ENCODE results near the gene CDK16. TPM values are rescaled to one million over a fixed set of nuclear protein-coding genes. Genes with fewer than 3 reads are reported as not detected.

CDK16 gene
- total and polyA plus RNA-seq, 11 donors, result 100 to 209 (median 142) TPM

DNA sequence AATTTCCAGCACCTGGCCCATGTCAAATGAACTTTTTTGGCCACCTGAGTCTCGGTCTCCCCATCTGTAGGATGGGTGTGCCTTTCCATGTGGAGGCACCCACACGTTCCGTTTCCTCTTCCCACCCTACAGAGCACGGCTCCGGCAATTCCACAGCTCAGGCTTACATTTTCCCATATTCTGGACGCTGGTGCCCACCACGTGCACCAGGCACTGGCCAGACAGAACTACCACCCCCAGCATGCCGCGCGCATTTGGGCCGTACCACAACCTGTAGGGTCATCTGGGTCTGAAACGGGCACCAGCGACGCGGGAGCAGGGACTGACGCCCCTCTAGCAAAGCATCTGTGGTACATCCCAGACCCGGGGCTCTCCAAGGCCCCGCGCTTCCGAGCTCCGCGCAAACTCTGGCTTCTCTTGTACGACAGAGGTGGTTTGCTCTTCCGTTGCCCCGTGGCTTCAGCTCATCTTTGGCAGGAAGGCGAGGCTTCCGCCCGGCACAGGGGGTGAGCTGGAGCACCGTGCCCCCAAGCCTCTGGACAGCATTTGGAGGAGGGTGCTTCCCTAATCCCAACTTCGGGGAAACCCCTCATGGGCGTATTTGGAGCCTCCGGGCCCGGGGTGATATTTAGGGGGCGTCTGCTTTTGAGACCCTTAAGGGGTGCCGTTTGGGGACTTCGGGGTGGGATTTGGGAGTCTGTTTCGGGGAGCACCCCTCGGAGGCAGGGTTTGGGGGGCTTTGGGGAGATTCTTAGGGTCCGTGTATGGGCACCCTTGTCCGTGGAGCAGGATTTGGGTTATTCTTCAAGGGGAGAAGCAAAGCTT, 27.8 kb upstream of the CDK16 start:
- peak; percentile 80 to 92 (median 88) for ATAC-seq
- intact Hi-C loops (cut with DNase I), result loop anchor here in 9 of 10 donors (5.0 to 10.0 kb wide), 6 partner anchors 192 to 834 kb away; partner anchors contain the start of genes ELK1 (in 3 of the 9) and UXT (in 2 of the 9)
- peaks cover 0 to 38% (median 11%) of the 10 kb centered on the region in 12 donors for H3K4me1 ChIP-seq
- H3K9me3 ChIP-seq, result no peaks in the 10 kb centered on the region
- WGBS, 4 donors, result 2 to 35% (median 12%) methylated on average over 24 to 40 of the region's 40 CpGs
- TF ChIP-seq, protein P1, sequence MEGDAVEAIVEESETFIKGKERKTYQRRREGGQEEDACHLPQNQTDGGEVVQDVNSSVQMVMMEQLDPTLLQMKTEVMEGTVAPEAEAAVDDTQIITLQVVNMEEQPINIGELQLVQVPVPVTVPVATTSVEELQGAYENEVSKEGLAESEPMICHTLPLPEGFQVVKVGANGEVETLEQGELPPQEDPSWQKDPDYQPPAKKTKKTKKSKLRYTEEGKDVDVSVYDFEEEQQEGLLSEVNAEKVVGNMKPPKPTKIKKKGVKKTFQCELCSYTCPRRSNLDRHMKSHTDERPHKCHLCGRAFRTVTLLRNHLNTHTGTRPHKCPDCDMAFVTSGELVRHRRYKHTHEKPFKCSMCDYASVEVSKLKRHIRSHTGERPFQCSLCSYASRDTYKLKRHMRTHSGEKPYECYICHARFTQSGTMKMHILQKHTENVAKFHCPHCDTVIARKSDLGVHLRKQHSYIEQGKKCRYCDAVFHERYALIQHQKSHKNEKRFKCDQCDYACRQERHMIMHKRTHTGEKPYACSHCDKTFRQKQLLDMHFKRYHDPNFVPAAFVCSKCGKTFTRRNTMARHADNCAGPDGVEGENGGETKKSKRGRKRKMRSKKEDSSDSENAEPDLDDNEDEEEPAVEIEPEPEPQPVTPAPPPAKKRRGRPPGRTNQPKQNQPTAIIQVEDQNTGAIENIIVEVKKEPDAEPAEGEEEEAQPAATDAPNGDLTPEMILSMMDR (IDR thresholded peaks at IDR 0.05), result no peak
- TF ChIP-seq POLR2A (IDR thresholded peaks at IDR 0.05), result peak in 1 of 2 donors; percentile 38
- H3K4me3 ChIP-seq, result peak overlapping the region; percentile 43 to 78 (median 59)
- peak; percentile 84 to 91 (median 89) for DNase-seq
- peak overlapping the region in 8 of 12 donors; percentile 39 to 64 (median 51) for H3K27ac ChIP-seq
- peaks cover 0 to 39% (median 0%) of the 10 kb centered on the region in 9 donors for H3K27me3 ChIP-seq
- H3K36me3 ChIP-seq, result peaks cover 0 to 14% (median 9%) of the 10 kb centered on the region in 9 donors

DNA sequence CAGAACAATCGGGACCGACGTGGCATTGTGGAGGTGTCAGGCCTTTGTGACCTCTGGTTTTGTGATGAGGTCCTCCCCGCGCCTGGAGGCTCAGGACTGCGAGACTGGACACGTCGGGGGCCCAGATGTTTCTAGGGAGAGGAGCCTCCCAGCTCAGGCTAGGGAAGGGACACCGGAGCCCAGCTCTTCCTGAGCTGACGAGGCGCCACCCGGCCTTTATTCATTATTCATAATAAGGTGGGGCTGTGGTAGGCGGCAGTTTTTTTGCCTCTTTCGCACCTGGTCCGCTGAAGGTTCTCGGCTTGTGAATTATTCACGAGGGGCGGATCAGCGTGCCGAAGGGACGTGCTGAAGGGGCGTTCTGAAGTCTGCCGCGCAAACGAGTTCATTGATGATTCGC, 27.1 kb upstream of the CDK16 start:
- Histone ChIP-seq H3K4me3 (peak overlapping the region; percentile 43 to 78 (median 59)), H3K4me1 (peaks cover 0 to 45% (median 18%) of the 10 kb centered on the region in 12 donors), H3K27me3 (peaks cover 0 to 32% (median 0%) of the 10 kb centered on the region in 9 donors), H3K27ac (peak overlapping the region in 7 of 12 donors; percentile 39 to 64 (median 52)), H3K36me3 (peaks cover 0 to 7% (median 3%) of the 10 kb centered on the region in 9 donors), H3K9me3 (no peaks in the 10 kb centered on the region)
- TF ChIP-seq POLR2A (IDR thresholded peaks at IDR 0.05), result no peak
- TF ChIP-seq, protein P1 (IDR thresholded peaks at IDR 0.05), result no peak
- ATAC-seq, result no peak
- DNase-seq, result no peak
- 11 to 49% (median 26%) methylated on average over 21 to 26 of the region's 26 CpGs for WGBS, 4 donors
- intact Hi-C loops (cut with DNase I), result loop anchor here in 9 of 10 donors (5.0 to 10.0 kb wide), 6 partner anchors 191 to 833 kb away; partner anchors contain the start of genes ELK1 (in 3 of the 9) and UXT (in 2 of the 9)

DNA sequence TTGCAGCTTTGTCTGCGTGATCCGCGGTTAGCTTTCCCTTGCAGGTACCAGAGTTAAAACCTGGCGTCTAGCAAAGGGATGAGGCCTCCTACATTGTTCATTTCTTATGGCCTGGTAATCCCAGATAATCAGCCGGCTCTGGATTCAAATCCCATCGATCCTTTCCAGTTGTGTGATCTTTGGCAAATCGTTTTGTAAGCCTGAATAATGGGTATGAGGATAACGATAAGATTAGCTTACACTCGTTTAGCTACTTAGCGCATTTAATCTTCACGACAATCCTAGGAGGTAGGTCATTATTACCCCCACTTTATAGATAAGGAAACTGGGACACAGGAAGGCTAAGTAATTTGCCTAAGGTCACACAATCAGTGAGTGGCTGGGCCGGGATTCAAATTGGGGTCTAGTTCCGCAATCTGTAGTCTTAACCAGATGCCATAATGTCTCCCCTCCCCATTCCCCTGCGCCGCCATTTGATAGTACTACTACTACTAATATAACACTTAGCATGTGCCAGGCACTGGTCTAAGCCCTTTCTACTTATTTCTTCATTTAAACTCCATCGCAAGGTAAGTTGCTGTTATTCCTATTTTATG, 26.6 kb upstream of the CDK16 start:
- intact Hi-C loops (cut with DNase I), result loop anchor here (2.0 to 10.0 kb wide), 9 partner anchors 190 to 833 kb away; partner anchors contain the start of genes ELK1 (in 3 of the 10), UXT (in 2 of the 10) and ZNF41 (in 1 of the 10)
- Histone ChIP-seq H3K36me3 (peaks cover 0 to 3% (median under 1%) of the 10 kb centered on the region in 9 donors), H3K4me1 (peaks cover 0 to 50% (median 23%) of the 10 kb centered on the region in 12 donors), H3K27me3 (peaks cover 0 to 27% (median 0%) of the 10 kb centered on the region in 9 donors), H3K9me3 (no peaks in the 10 kb centered on the region), H3K27ac (no peak overlapping the region), H3K4me3 (peak overlapping the region in 8 of 12 donors; percentile 43 to 78 (median 61))
- ATAC-seq (no peak), DNase-seq (peak in 1 of 5 donors; percentile 17)
- TF ChIP-seq POLR2A (IDR thresholded peaks at IDR 0.05), result no peak
- TF ChIP-seq, protein P1 (IDR thresholded peaks at IDR 0.05), result no peak
- WGBS, 4 donors, result 70 to 77% (median 75%) methylated on average over 16 of the region's 16 CpGs

Data from heart left ventricle (tissue), 16 donors.